Left renal cortex interstitium (tissue), 4 donors: ENCODE results near the gene MPIG6B. TPM values are rescaled to one million over a fixed set of nuclear protein-coding genes. Genes with fewer than 3 reads are reported as not detected.

Source experiments
- DNase-seq, 4 donors: peaks; one replicate each; pipeline ENCODE4 v3.0.0-alpha.2; 2013; ENCODE audit warnings: low read depth in 4 of 4, low spot score in 2 of 4, missing footprints in 1 of 4
- polyA plus RNA-seq, 4 donors: library from polyadenylated mRNA; unstranded; fragments of 120-200 nt; gene quantifications; one replicate each; pipeline ENCODE4 v1.2.1, GENCODE V29; 2013; ENCODE audit not compliant: insufficient read length in 4 of 4

MPIG6B gene
- polyA plus RNA-seq, 4 donors, result 0.72 to 2.4 (median 1.5) TPM

DNA sequence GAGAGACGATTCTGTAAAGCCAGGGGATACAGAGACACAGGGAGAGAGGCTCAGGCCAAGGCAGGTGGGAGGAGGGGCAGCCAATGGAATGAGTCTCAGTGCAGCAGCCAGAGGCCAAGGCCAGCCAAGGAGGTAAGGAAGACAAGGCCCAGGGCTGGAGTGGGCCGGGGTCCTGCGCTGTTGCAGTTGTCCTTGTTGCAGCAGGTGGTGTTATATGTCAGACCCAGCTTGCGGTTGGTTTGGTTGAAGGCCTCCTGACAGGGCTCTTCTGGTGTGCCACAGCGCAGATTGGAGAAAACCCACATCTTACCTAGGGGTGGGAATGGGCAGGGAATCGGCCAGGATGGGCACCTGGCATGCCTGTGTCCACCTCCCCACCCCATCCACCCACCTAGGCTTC lies 4.2 kb upstream of the MPIG6B start:
- DNase-seq, result no peak

DNA sequence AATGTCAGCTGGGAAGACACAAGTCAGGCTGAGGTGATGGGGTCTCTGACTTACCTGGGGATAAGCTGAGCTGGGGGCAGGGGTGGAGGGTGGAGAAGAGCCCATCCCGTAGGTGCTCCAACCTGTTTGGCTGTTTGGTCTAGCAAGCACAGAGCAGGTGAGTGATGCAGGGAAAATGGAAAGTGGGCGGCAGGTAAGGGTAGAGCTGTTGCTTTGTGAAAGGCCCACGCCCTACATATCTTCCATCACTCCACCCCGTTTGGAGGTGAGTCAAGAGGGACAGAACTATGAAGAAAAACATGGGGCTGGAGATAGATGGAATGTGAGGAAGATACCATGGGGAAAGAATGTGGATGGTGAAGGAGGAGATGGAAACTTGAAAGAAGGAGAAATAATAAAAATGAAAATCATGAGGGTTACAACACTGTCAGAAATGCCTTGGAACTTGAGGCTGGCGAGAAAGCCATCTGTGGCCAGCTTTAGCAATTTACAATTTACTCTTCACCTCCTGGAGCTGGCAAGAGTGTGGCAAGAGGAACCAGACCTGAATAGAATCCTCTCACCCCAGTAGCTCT lies 2.9 kb upstream of the MPIG6B start:
- DNase-seq, result no peak

DNA sequence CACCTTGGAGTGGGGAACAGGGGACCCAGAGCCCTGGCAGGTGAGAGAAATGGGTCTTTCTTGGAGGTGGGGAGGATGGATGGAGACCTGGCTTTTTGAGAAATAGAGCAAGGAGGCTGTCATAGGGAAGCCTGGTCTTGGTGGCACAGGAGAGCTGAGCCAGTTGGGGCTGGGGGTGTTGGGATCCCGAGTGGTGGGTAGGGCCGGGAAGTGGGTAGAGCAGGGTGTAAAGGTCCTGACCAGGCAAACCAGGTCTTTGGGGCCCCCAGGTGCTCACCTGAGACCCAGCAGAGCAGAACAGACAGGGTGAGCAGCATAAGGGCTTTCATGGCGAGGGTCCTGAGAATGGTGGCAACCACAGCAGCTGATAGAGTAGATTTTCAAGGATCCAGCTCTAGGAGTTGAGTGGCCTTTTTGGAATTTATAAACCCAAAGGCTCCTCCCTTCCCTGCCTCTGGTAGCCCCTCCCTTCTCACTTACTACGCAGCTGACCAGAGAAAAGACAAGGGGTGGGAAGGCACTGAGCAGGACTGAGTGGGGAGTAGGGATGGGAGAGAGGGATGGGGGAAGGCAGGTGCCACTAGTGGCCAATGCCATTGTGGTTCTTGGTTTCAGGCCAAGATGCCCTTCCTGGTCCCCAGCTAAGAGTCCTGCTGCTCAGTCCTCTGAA lies 1.7 kb upstream of the MPIG6B start, which contains the start of gene LY6G6C:
Gene LY6G6C, minus strand, starts transcription at position 396 of the 670 bp plus-strand sequence. Its CDS starts 67 bp downstream, at position 329.
- no peak for DNase-seq

DNA sequence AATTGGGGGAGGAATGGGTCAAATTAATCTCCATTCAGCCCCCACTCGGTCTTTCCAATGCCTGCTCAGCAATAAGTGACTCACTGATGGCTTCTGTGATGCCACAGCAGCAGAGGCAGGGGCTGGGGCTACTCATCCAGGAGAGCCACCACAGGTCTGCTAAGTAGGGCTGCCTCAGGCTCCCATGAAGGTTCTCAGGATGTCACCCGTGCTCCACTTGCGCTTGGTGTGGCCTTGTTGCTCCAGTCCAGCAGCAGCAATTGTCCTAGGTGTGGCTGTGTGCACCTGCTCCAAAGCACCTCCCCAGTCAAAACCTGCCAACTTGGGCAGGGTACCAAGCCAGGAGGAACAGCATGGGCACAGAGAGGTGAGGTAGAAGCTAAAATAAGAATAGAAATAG lies 1.0 kb upstream of the MPIG6B start:
- no peak for DNase-seq

DNA sequence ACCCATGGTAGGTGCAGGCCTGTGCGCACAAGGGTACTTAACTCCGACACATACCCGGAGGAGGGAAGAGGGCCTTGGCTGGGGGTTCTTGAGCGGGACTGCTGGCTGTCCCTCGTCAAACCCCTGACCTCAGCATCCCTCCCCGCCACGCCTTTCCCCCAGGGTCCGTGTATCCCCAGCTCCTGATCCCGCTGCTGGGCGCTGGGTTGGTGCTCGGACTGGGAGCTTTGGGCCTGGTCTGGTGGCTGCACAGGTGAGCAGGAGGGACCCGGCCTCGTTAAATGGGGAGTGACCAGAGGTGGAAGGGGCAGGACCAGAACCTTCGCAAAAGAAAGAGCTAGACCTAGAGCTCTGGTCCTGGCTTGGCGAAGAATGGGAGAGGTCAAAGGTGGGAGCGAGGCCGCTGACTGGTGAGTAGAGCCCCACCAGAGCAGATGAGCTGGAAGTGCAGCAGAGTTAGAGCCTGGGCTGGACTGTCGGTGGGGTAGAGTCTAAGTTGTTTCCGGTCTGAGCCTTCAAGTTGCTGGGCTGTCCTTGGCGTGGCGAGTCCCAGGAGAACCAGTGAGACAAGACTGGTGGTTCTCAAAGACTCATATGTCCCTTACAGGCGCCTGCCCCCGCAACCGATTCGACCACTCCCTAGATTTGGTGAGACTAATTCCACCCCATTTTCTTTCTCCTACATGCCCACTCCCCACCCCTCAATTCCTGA lies 963 bp downstream of the MPIG6B start:
- no peak for DNase-seq

DNA sequence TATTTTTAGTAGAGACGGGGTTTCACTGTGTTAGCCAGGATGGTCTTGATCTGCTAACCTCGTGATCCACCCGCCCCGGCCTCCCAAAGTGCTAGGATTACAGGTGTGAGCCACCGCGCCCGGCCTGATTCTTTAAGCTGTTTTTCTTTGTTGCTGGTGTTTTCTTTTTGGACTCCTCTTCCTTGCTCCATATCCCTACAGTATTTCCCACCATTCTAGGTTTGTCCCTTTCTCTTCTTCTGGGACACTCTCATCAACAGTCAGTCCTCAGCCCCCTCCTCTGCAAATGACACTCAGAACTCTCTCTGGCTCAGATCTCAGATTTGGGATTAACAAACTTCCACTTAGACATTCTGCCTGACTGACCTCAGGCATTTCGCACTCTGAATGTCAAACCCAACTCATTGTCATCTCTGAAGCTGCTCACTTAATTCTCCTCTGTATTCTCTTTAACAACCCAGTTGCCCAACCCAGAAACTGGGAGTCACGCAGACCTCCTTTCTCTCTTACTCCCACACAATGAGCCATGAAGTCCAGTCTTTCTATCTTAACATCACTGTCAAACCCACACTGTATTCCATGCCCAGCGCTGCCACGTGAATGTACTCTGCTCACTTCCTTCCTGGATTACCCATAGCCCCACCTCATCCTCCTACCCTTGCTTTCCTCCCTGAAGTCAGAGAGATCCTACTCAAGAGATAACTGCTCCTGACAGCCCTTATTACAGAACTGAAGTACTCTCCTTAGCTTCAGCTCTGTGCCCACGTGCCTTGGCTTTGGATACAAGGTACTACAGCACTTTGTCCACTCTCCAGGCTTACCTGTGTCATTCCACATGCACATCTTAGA lies 2.6 kb downstream of the MPIG6B start:
- no peak for DNase-seq

DNA sequence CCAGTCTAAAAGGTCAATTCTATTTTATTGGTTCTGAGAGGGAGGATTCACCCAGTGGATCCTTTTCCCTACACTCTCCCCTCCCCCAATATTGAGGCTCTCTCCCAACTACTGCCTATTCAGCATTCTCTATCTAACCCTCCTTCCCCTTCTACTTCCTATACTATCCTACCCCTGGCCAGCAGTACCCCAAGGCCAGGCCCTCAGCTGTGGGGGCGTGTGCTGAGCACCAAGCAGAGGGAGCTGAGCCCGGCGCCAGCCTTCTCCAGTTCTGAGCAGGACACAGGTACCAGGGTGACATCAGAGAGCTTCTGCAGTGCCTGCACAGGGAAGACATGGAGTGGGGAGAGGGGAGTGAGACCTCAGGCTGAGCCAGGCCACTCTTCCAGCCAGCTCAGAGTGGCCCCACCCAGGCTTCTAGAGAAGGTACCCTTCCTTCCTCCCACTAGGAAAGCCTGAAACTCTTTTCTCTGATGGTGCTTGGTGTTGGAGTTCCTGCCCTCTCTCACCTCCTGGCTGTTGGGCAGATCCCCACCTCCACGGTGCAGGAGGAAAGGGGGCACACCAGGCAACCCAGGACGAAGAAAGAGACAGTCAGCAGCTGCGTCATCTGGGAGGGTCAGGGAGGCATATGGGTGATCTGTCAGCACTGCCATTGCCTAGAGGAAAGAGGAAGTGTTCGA lies 4.0 kb downstream of the MPIG6B start:
- no peak for DNase-seq

DNA sequence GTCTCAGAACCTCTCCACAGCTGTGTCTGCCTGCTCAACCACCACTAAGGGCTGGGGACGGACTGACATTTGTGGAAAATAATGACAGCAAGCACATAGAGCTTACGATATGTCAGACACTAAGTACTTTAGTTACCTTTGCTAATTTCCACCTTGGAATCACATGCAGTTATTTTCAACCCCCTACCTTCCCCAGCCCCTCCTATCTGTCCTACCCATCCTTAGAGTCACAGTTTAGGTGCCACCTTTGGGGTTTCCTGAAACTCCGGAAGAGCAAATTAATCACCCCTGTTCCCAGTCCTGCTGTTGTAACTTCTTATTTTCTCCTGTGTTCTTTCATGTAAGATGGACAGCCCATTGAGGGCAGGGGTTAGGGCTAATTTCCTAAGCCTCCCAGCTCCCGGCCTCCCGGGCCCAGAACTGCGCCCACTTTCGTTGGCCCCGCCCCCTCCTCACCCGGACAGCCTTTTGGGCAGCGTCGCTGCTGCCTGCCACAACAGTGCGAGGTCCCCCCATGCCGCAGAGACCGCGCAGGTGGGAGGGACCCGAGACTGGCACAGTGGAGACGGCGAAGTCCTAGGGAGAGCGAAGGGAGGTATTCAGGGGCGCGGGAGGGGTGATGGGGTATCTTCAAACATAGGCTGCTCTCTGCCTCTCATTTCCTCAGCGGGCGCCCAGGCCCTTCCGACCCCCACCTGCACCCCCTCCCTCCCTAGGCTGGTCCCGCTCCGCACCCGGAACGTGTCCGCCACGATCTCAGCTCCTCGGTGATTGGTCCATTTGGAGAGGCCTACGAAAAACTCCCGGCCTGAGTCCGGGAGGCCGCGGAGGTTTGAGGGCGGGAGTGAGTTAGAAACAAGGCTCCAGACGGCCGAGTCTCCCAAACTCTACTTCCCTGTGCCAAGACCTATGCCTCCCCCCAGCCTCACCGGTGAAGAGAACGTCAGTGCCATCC lies 4.8 kb downstream of the MPIG6B start:
- DNase-seq, result no peak

DNA sequence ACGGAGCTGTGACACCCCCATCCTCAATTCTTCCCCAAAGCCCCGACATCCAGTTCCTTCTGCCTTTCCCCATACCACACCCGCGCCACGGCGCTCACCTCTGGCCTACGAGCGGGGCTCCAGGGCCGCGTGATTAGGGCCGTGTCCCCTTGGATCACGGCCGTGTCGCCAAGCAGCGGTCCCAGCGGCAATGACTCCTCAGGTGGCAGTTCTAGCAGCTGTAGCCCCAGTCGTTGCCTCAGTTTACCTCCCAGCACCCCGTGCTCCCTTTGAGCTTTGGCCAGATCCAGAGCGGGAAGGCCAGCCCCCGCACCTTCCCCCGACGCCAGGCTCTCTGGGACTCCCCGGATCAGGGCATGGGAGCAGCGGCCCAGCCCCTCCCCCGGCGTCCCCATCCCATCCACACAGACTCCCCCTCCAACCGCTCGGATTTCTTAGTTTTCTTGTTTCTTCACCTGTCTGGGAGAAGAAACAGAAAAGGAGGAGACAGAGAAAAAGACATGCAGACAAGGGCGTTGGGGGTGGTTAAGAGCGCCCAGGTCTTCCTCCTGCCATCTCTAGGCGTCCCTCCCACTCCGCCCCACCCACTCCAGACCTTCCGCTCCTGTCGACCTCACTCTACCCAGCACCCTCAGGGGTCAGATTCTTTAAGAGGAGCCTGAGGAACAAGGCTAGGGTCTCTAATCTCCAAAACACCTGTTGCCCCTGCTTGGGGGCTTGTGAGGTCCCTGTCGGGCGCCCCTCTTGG lies 5.8 kb downstream of the MPIG6B start, which contains the start of gene DDAH2:
Gene DDAH2, minus strand, starts transcription at position 533 of the 748 bp plus-strand sequence. Its CDS starts 138 bp downstream, at position 395.
- DNase-seq, result no peak

DNA sequence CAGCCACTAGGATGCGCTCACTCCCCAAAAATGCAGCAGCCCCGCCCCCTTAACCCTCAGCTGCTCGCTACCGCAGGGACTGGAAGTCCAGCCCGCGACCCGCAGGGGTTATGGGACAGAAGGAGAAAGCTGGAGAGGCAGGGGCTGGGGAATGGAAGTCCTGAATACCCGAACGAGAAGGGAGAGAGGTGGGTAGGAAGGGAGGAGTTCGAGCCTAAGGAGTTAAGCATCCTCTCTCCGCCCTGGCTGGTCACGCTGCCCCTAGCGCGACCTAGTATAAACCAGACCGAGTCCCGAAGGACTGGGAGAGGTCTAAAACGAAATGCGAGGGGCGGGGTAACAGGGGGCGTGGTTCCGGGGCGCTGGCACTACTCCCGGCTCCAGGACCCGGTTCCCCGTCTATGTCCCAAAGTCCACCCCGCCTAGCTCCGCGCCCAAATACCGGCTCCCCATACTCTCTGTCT lies 6.4 kb downstream of the MPIG6B start:
- DNase-seq, result peak in 3 of 4 donors; percentile 88 to 93 (median 89)

DNA sequence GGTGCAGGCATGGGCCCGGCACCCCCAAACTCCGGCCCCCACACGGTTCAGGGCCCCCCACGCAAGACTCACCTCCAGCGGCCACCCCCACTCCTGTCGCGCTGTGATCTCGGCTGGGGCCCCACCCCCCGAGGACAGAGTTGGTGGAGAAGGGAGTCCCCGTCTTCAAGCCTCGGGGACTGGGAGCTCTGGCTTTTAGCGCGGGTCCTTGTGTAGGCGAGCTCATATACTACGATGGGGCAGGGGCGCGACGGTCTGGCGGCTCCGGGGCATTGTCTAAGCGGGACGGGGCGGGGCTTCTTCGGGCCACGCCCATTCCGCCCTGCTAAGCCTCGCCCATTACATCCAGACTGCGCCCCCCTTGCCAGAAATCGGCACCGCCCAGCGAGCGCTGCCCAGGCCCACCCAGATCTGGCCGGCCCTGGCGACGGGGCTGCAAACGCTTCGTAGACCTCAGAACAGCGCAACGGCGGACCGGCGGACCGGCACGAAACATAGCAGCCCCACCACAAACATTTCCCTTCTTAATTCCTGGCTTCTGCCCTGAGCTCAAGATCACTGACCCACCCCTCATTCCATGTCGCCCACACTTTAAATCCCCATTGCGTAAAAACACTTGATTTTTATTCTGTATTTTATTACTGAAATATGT lies 6.9 kb downstream of the MPIG6B start:
- peak in 3 of 4 donors; percentile 87 to 89 (median 87) for DNase-seq

DNA sequence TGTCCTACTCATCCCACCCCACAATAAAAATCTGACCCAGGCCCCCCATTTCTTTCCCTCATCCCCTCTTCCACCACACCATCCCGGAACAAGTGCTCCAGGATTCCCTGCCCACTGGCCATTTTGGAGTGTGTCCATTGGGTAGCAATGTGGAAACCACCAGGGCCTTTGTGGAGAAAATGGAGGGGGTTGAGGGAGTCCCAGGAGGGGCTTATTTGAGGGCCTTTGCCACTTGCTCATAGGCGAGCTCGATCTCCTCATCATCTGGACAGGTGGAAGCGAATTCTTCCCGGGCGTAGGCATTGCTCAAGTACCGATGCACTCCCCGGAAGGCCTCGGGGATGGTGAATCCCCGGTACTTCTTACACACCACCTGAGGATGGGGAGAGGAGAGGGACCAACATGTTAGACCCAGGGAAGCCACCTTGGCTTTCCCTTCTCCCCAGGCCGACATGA lies 7.5 kb downstream of the MPIG6B start:
- no peak for DNase-seq

DNA sequence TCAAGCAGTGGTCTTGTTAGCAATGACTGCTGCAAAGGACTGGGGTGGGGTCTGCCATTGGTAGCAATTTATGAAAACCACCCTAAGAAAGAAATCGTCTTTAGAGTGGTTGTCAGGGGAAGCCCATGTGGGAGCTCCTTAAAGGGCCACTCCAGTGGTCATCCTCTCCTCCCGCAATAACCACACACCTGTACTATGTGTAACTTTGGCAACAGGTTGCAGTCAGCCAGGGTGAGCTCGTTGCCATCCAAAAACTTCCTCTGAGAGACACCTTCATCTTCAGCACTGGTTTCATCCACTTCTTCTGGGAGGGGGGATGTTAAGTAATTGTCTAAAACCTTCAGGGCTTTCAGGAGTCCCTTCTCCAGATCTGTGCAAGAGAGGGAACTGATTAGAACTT lies 8.9 kb downstream of the MPIG6B start:
- DNase-seq, result no peak

DNA sequence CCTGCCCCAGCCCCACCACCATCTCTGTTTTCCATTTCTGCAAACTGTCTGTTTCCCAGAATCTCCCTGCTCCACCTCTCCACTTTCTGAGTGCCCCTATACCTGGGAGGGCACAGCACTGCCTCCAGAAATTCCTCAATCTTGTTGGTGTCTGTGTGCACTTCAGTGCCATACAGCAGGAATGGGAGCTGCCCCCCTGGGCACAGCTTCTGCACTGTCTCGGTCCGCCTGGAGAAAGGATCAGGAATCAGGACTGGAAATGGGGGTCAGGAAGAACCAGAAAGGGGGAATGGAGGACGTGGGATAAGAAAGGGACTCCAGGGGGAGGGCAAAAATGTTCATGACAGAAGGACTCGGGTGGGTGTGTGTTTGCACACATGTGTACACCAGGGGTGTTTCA lies 10.6 kb downstream of the MPIG6B start:
- no peak for DNase-seq

DNA sequence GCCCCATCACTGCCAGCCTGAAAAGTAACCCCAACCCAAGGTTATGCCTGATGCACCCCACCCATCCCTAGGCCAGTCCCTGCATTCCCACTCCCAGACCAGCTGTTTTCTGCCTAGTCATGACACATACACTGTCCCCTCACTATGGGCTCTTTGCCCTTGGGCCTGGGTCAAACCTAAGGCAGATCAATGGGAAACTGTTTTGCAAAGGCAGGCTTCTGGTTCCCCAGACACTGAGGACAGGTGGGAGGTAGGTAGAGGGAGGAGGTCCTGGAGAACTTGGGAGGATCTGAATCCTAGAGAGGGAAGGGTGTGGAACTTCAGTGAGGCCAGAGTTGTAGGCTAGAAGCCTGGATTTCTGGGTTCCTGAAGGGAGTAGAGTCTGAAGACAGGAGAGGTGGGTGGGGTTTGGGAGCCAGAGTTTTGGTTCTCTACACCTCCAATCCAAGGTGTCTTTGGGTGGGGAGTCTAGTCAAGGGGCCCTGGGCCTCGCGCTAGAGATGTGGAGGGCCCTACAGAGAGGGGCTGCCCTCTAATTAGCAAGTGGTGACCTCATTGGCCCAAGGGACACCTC lies 11.2 kb downstream of the MPIG6B start:
- DNase-seq, result no peak

DNA sequence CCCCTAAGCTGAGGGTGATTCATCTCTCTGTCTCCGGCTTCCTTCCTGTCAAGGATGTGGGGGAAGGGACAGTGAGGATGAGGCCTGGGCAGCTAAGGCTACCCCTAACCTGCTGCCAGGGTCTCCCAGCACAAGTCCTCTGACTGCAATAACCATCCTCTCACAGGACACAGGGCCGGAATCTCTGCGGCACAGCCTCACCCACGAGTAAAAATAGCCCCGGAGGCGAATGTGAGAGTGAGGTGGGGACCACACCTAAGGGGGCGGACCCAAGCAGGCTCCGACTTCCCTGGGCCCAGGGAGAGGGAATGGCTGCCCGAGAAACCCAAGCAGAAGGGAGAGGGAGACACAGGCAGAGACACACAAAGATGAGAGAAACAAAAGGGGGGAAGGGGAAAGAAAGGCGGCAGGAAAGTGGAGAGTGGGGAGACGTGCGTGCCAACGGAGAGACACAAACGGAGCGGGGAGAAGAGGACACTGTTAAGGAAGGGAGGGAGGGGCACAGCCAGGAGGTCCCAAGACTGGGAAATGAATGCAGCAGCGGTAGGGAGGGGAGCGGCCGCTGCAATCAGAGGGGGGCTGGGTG lies 11.7 kb downstream of the MPIG6B start:
- no peak for DNase-seq
